GM18526 (cell line): ENCODE measurements around the gene NTRK3.

Source experiments
- POLR2A ChIP-seq: IDR thresholded peaks from 3 replicates; pipeline ENCODE4 v1.6.1; 2011; ENCODE audit not compliant: insufficient read length; ENCODE audit errors: extremely low read depth

The NTRK3 gene

DNA sequence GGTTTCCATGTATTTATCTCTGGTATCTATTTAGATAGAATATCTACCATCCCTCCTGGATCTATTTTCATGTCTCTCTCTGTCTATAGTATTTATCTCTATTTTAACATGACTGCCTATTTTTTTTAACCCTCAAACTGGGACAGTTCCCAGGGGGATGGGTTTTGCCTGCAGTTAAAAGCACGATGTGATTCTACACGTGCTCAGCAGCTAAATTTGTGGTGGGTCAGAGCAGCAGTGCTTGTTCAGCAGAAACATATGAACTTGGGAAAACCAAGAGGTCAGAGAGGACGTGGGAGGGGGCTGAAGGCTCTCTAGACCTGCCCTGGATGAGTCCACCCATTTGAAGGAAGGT lies 189.2 kb downstream of the NTRK3 start:
- no peak for TF ChIP-seq POLR2A

DNA sequence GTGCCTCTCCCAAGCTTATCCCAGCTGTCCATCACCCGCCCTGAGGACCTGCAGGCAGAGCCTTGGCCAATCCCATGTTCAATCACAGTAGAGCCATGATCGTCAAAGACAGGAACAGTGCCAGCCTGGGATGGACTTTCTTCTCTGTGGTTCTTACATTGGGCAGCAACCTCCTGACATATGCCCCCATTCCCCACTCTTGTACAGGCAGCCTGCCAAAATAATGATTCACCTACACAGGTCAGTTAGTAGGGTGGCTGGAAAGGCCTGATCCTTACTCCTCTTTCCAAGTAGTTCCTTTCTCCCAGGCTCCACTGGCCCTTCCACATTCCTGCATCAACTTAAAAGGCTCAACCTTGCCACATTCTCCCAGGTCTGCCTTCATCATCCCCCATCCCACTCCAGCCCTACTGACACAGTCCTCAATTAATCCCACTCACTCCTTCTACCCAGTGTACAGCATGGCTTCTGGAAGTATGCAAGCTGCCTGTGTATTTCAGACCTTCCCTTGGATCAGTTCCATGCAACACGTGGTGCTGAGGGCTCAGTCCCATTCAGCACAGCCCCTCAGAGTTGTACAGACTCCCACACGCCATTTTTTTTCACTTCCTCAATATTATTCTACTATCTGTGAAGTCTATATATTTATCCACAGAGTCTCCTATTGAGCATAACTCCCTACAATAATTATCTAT lies 189.8 kb downstream of the NTRK3 start:
- no peak for TF ChIP-seq POLR2A

DNA sequence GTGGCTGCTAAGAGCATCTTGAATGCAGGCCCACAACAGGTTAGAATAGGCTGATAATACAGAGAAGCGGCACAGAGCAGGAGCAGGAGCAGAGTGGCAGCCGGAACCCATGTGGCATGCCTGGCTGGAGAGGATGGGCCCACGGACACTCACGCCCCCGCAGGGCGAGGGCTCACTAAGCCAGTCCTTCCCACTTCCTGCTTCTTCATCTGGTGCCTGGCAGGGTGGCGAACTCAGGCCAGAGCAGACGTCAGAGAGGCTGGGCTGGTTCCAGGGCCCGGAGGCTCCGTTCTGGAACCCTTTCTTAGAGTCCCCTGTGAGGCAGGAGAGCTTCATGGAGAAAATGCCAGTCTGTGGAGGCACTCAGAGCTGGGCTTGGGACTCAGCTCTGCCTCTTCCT lies 195.1 kb downstream of the NTRK3 start:
- TF ChIP-seq POLR2A, result no peak

DNA sequence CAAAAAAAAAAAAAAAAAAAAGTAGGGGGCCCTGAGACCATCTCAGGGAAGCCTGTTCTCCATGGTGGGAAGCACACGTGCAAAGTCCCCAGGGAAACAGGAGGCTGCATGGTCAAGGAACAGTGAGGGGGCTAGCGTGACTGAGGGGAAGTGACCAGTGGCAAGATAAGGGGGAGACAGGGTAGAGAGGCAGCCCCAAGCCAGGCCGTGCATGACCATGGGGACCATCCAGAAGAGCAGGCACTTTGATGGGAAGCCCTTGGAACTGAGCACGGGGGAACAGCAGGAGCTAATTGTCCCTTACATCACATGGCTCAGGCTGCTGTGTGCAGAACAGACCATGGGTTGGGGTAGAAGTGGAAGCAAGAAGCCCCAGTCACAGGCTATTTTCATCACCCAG lies 196.2 kb downstream of the NTRK3 start:
- TF ChIP-seq POLR2A, result no peak

DNA sequence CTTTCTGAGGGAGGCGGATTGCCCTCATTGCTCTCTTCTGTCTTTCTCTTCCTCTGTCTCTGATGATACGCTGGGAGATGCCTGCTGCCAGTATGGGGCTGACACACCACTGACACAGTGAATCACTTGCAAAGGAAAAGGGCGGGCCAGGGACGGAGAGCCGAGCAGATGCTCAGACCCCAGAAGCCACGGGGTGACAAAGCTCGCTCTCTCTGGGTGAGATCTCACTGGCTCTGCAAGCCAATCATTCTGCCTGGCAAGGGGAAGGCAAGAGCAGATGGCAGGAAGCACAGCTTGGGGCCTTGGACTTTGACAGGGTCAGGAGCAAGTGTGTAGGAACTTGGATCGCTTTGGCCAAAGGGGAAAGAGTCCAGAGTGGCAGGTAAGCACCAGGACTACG lies 198.7 kb downstream of the NTRK3 start:
- no peak for TF ChIP-seq POLR2A

DNA sequence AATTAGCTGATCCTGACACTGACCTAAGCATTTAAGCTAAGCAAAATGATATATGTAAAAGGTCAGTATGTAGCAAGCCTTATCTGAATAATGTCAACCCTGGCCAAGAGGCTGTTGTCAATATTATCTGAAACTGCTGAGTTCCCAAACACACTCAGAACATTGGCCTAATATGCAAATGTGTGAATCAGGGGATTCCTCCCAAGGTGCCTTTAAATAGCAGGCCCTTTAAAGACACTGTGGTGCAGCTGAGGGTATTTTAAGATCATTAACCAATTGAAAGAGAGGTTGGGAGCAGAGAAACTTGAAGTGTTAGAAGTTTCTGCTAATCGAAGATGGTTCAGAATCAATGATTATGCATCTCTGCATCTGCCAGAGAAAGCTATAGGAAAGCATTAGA lies 207.0 kb downstream of the NTRK3 start:
- TF ChIP-seq POLR2A, result no peak

DNA sequence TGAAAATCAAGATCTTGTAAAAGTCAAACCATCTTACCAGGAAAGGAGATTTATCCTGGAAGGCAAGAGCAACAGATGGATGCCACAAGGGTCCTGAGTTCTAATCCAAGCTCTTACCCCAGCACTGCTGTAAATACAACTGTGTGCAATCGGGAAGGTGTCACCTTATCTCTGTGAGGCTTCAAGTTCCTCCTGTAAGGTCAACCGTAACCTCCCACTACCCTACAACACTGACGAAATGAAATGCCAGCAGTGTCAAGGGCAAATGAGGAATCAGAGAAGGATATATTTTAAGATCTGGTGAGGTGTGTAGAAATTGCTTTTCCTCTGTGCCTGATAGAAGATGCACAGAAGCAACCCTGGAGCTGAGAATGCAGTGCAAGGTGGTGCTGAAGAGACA lies 207.8 kb downstream of the NTRK3 start:
- no peak for TF ChIP-seq POLR2A

DNA sequence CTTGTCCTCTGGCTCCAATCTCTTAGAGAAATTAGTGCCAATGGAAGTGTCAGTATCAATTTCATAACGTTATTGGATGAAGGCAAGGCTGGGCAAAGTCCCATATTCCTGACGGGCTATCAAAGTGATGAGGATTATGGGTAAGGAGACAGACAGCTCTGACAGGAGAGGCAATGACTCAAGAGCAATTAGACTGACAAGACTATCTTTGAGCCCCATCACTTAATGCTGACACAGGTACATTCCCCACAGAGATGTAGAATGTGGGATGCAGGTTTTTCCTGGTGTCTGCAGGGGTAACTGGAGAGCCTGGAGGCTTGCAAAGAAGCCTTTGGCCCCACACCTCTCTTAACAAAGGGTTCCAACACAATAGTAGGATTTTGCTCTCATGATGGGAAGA lies 208.3 kb downstream of the NTRK3 start:
- TF ChIP-seq POLR2A, result no peak

DNA sequence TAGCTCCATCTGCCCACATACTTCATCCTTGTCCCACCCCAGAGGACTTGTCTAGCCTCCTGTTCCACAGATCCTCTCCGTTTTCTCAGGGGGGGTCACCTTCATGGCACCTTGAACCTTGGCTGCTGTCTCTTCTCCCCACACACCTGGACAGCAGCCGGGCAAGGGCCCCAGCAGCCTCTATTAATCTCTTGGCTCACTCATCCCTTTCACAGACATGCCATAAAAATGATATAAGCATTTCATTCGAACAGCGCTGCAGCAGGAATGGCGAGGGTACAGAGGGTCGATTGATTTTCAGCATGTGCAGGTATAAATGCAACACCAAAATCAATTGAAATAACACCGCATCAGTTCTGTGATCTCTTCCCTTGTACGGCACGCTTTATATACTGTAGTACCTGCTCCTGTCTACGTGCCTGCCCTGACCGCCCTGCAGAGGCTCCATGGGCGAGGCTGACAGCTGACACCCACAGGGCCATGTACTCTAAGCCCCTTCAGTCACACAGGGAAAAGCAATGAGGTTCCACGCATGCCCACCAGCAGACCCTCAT lies 209.9 kb downstream of the NTRK3 start:
- no peak for TF ChIP-seq POLR2A

DNA sequence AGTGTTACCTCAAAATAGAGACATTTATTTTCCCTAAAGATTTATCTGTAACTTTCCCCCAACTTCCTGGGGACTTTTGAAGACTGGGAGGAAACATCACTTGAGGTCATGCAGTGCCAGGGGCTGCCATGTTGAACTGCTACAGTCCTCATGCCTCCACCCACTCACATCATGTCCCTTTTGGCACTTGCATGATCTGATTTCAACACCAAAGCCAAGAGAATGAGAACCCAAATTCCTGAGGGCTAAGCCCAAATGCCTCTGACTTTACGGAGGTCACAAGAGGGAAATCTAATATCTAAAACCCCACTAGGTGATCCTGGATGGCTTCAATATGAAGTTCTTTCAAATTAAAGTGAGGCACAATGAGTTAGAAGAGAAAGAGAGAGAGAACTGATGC lies 213.1 kb downstream of the NTRK3 start:
- TF ChIP-seq POLR2A, result no peak

DNA sequence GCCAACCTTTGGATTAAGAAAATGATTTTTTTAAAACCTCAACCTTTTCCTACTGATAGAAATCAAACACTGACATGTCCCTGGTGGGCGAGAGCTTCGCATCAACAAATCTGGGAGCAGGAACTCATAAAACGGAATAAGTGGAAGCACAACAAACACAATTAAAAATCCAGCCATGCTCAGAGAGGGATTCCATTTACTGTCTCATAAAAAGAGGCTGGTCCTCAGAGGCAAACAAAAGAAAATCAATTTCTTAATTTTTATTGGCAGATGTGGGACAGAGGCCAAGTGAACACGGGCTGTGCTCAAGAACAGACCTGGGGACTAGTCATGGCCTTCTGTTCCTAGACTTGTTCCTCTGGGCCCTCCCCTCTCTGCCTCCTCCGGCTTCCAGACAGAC lies 214.5 kb downstream of the NTRK3 start:
- no peak for TF ChIP-seq POLR2A

DNA sequence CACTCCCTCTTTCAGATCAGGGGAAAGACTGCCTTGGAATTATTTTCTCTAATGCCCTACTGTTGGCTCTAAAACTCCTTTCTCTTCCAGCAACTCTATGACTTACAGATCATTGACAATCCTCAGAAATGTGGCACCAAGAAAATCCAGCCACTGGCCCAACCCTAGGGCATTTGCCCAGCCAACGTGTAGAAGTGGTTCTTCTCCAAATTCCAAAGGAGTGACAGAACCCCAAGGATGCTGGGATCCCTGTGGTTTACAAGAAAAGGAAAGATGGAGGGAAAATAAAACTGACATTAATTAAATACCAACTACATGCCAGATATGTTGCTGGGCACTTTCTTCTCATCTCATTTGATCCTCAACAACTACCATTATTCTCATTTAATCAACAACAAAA lies 216.0 kb downstream of the NTRK3 start:
- no peak for TF ChIP-seq POLR2A

DNA sequence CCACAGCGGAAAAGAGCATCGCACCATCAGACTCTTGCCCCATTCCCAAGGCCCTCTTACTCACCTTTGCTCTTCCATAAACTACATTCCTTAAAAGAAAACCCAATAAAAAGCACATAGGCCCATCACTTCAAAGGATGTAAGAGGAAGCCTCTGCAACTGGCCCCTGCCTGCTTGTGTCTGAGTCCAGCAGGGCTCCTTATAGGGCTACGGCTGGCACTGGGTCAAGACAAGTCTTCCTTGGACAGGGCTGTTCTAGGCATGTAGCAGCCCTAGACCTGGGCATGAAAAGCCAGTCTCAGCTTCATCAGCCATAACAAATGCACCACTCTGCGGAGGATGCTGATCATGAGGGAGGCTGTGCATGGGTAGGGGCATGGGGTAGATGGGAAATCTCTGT lies 218.3 kb downstream of the NTRK3 start:
- no peak for TF ChIP-seq POLR2A

DNA sequence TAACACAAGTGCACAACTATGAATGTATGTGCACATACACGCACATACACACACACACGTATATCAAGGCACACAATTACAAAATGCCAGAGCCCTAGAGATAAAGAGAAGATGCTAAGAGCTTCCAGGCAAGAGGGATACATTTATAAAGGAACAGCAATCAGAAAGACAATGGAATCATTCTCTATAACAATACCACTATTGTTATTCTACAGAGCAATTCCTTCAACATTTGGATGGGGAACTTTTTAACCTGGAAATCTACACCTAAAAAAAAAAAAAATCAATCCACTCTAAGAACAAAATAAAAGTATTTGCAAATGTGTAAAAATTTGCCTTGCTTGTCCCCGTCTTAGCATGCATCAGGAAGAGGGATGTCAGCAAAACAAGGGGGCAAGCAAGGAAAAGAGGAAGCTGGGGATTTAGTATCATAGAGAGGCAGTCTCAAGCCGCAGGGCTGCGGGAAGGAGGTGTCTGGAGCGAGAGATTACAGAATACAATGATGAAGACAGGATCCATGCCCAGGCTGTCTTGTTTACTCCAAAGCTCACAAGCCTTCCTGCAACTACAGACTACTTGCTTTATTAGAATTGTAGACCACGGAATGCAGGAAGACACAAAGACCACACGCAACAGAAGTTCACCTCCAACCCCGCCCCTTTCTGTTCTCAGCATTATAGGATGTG lies 220.2 kb downstream of the NTRK3 start:
- no peak for TF ChIP-seq POLR2A

DNA sequence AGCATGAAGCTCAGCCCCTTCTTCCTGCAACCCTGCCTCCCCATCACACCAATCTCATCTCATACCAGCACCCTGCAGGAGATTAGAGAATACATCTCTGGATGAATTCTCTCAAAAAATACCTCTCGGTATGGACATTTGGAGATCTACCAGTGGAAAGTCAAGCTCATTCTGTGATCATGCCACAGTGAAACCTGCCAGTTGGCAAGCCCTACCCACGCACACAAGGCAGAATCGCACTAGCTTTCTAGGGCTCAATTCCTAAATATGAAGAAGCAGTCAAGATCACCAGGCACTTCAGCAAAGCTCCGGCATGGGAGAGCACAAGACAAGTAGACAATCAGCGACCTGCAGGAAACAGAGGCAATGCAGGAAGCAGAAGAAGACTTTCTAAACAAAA lies 221.2 kb downstream of the NTRK3 start:
- no peak for TF ChIP-seq POLR2A

DNA sequence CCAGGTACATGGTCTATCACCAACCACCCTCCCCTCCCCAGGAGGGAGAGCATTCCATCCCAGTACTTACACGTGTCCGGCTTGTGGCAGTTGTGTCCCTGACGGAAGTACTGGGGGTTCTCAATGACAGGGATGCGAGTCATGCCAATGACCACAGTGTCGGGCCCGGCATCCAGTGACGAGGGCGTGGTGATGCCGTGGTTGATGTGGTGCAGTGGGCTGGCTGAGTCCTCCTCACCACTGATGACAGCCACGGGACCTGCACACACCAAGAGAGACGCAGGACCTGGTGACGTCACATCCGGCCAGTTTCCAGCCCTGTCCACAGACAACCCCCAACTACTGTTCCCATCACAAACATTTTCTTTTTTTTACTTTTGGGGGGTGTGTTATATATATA lies 223.8 kb downstream of the NTRK3 start:
- TF ChIP-seq POLR2A, result no peak

DNA sequence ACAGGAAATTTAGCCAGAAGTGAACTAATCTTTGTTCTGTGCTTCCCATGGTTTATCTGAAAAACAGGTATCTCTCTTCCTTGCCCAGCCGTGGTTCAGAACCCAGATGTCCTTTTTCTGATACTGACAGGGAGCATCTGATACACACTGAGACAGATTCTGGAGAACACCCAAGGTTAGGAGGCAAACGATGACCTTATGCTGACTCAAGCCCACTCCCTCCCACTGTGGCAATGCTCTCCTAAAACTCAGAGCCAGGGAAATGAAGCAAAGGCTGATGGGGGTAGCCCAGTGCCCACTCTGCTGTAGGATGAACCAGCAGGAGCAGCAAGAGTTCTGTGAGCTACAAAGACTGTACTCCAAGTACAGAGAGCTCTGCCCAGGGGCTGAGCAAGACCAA lies 225.1 kb downstream of the NTRK3 start:
- no peak for TF ChIP-seq POLR2A
